Thoracic aorta (tissue), 2 donors: Measurements from ENCODE around the gene NDUFV2. TPM values are rescaled to one million over a fixed set of nuclear protein-coding genes. Genes with fewer than 3 reads are reported as not detected.
A peak's percentile ranks its signal among the peaks of the same experiment; 100 is the strongest.

Experiments
- ATAC-seq: fragments of 150-250 bp; one replicate; pipeline ENCODE4 v1.8.0; 2017; ENCODE audit warnings: low read depth; ENCODE audit not compliant: insufficient number of reproducible peaks, low FRiP score
- DNase-seq: peaks from one replicate; pipeline ENCODE4 v3.0.0-alpha.2; 2020; ENCODE audit warnings: low spot score
- H3K27ac ChIP-seq, 2 donors: fragments of 200-600 bp; sonication (generic); 1 replicate in 1 of 2; 2 replicates in 1 of 2; pipeline ENCODE4 v1.5.1; 2016; ENCODE audit warnings: mild to moderate bottlenecking in 2 of 2, moderate library complexity in 2 of 2
- H3K27me3 ChIP-seq: fragments of 200-600 bp; sonication (generic); replicated peaks from 2 replicates; pipeline ENCODE4 v1.6.0; 2016; ENCODE audit warnings: mild to moderate bottlenecking; ENCODE audit not compliant: insufficient read depth
- H3K36me3 ChIP-seq: fragments of 200-600 bp; sonication (generic); one replicate; pipeline ENCODE4 v1.5.1; 2016
- H3K4me1 ChIP-seq, 2 donors: fragments of 200-600 bp; sonication (generic); 1 replicate in 1 of 2; 2 replicates in 1 of 2; pipeline versions ENCODE4 v1.5.1 to v1.6.0; 2016; ENCODE audit warnings: low read depth in 2 of 2, mild to moderate bottlenecking in 1 of 2; ENCODE audit not compliant: control insufficient read depth in 1 of 2
- H3K4me3 ChIP-seq: fragments of 200-600 bp; sonication (generic); 2 replicates; pipeline ENCODE4 v1.5.1; 2016; ENCODE audit warnings: mild to moderate bottlenecking
- H3K9me3 ChIP-seq: fragments of 200-600 bp; sonication (generic); 2 replicates; pipeline ENCODE4 v1.5.1; 2016
- total RNA-seq, 2 donors: library from RNA; depleted of rRNA; stranded (reverse); fragments of >200 nt; gene quantifications; one replicate each; pipeline versions ENCODE4 v1.1.0 to v1.2.3, GENCODE V29; 2016
- TF ChIP-seq, protein P1 (sequence below): fragments of 200-600 bp; sonication (generic); IDR thresholded peaks from one replicate; pipeline ENCODE4 v1.5.1; 2019; ENCODE audit warnings: antibody characterized with exemption

Gene NDUFV2
- total RNA-seq, 2 donors from 2014 or later, result 44.0 to 94.9 TPM

- no peaks in the 10 kb centered on the region for H3K27me3 ChIP-seq
- H3K4me1 ChIP-seq, result peaks cover 20 to 30% of the 10 kb centered on the region in 2 donors
- TF ChIP-seq, protein P1, sequence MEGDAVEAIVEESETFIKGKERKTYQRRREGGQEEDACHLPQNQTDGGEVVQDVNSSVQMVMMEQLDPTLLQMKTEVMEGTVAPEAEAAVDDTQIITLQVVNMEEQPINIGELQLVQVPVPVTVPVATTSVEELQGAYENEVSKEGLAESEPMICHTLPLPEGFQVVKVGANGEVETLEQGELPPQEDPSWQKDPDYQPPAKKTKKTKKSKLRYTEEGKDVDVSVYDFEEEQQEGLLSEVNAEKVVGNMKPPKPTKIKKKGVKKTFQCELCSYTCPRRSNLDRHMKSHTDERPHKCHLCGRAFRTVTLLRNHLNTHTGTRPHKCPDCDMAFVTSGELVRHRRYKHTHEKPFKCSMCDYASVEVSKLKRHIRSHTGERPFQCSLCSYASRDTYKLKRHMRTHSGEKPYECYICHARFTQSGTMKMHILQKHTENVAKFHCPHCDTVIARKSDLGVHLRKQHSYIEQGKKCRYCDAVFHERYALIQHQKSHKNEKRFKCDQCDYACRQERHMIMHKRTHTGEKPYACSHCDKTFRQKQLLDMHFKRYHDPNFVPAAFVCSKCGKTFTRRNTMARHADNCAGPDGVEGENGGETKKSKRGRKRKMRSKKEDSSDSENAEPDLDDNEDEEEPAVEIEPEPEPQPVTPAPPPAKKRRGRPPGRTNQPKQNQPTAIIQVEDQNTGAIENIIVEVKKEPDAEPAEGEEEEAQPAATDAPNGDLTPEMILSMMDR, result no peak
- H3K9me3 ChIP-seq, result no peaks in the 10 kb centered on the region
- DNase-seq (no peak), ATAC-seq (no peak)
- H3K4me3 ChIP-seq, result peak overlapping the region; percentile 91
- no peaks in the 10 kb centered on the region for H3K36me3 ChIP-seq
- H3K27ac ChIP-seq, result peak overlapping the region; percentile 92 to 94
Observed at GRCh38 chr18:9135081-9135911, 32.8 kb downstream of the NDUFV2 start.

DNA sequence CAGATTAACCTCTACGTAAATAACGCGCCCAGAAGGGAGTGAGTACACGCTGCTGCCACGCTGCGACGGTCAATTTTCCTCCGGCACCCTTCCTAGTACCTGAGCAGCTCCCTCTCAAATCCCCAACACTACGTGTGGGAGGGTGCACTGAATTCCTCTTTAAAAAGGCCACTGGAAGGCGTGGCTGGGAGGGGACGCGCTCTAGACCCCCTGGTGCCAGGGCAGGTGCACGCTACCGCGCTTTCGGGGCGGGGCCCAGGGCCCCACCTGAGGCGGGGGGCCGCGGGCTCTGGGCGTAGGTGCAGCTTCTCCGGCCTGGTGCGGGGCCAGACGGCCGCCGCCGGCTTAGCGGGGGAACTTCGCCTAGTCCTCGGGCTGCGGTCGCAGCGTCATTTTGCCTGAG, 33.4 kb downstream of the NDUFV2 start:
- TF ChIP-seq, protein P1, result no peak
- Histone ChIP-seq H3K9me3 (no peaks in the 10 kb centered on the region), H3K4me1 (peaks cover 26 to 36% of the 10 kb centered on the region in 2 donors), H3K27me3 (no peaks in the 10 kb centered on the region), H3K36me3 (no peaks in the 10 kb centered on the region), H3K27ac (peak overlapping the region; percentile 92 to 94), H3K4me3 (peak overlapping the region; percentile 91)
- ATAC-seq (no peak), DNase-seq (no peak)

GRCh38 chr18:9136315-9137155, 34.0 kb downstream of the NDUFV2 start, which contains the start of gene ANKRD12:
TSS of gene ANKRD12 (plus strand) at chr18:9136781. CDS start at chr18:9182433, 45,652 bp downstream.
- DNase-seq (peak; percentile 88), ATAC-seq (peak; percentile 89)
- Histone ChIP-seq H3K9me3 (no peaks in the 10 kb centered on the region), H3K4me3 (peak within 1 kb of the TSS; percentile 91), H3K36me3 (no peaks in the 10 kb centered on the region), H3K4me1 (peaks cover 32 to 42% of the 10 kb centered on the region in 2 donors), H3K27me3 (no peaks in the 10 kb centered on the region), H3K27ac (peak within 1 kb of the TSS; percentile 94)
- TF ChIP-seq, protein P1, result no peak

DNA sequence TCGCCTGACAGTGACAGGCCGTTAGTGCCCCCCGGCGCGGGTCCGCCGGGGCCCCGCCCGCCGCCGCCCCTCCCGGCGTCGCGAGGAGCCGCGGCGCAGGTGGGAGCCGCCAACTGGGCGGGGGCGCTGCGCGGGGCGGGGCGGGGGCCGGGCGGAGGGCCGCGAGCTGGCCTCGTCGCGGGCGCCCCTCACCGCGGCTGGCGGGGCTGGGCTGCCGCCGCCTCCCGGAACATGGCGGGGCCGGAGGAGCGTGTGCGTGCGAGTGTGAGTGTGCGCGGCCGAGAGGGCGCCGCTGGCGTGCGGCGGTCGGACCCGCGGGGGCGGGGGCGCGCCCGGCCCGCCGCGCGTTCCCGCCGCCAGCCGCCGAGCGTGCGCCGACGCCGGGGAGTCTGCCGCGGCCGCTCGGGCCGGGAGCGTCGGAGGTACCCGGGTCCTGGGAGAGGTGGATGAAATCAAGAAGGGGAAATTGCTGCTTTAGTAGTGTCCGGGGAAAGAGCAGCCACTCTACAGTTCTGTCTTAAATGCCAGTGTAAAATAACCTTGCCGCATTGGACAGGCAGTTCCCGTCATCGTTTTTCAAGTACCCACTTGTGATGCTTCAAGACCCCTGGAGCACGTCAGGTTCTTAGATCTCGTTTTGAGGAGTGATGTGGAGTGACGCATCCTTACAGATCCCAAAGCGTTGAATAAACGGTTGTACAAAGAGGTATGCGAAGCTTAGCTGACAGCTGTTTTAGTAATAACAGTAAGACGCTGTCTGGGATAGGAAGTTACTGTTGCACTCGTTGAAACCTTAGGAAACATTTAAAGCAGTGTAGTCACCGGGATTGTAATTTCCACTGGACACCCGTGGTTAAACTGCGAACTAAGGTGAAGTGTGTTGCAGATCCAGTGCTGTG, 34.9 kb downstream of the NDUFV2 start:
- peak overlapping the region; percentile 91 for H3K4me3 ChIP-seq
- no peaks in the 10 kb centered on the region for H3K27me3 ChIP-seq
- no peaks in the 10 kb centered on the region for H3K36me3 ChIP-seq
- DNase-seq (no peak), ATAC-seq (peak; percentile 39)
- H3K4me1 ChIP-seq, result peaks cover 36 to 51% of the 10 kb centered on the region in 2 donors
- H3K9me3 ChIP-seq, result no peaks in the 10 kb centered on the region
- TF ChIP-seq, protein P1, result no peak
- H3K27ac ChIP-seq, result peak overlapping the region; percentile 94
